Right forelimb (tissue), 1 donor: ENCODE results near the gene EBF3.

ENCODE experiments used
- DNase-seq: peaks from one replicate; pipeline ENCODE4 v3.0.0-alpha.2; 2018

The EBF3 gene, protein sequence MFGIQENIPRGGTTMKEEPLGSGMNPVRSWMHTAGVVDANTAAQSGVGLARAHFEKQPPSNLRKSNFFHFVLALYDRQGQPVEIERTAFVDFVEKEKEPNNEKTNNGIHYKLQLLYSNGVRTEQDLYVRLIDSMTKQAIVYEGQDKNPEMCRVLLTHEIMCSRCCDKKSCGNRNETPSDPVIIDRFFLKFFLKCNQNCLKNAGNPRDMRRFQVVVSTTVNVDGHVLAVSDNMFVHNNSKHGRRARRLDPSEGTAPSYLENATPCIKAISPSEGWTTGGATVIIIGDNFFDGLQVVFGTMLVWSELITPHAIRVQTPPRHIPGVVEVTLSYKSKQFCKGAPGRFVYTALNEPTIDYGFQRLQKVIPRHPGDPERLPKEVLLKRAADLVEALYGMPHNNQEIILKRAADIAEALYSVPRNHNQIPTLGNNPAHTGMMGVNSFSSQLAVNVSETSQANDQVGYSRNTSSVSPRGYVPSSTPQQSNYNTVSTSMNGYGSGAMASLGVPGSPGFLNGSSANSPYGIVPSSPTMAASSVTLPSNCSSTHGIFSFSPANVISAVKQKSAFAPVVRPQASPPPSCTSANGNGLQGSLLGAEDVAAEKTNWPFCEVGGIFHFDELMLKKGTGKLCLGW

DNA sequence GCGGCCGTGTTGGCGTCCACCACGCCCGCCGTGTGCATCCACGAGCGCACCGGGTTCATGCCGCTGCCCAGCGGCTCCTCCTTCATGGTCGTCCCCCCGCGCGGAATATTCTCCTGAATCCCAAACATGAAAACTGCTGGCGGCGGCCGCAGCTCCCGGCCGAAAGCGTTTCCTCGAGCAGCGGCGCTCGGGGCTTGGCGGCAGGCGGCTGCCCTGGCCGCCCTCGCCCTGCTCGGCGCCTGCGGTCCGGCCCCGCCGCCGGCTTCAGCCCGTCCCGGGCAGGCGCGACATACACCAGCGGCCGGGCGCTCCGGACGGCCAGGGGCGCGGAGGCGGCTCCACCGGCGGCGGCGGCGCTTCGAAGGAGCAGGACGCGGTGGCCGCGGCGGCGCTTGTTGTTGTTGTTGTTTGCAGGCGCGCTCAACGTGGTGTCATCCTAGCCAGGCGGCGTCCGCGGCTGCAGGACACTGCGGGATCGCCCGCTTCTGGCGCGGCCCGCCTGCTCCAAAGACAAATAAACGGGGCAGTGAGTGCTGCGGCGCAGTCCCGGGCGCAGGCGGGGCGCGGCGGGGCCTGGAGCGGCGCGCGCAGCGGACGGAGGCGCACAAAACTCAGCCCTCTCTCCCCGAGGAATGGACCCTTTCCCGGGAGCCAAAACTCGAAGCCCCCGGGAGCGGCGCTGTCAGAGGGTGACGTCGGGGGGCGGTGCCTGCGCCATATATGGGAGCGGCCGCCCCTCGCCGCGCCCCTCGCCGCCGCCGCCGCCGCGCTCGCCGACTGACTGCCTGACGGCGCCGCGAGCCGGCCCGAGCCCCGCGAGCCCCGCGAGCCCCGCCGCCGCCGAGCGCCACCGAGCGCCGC is at the start of gene EBF3:
EBF3 (minus strand) TSS at position 634 of the 861 bp plus-strand sequence; CDS start at position 128, 506 bp downstream.
- DNase-seq, result peak; percentile 96

DNA sequence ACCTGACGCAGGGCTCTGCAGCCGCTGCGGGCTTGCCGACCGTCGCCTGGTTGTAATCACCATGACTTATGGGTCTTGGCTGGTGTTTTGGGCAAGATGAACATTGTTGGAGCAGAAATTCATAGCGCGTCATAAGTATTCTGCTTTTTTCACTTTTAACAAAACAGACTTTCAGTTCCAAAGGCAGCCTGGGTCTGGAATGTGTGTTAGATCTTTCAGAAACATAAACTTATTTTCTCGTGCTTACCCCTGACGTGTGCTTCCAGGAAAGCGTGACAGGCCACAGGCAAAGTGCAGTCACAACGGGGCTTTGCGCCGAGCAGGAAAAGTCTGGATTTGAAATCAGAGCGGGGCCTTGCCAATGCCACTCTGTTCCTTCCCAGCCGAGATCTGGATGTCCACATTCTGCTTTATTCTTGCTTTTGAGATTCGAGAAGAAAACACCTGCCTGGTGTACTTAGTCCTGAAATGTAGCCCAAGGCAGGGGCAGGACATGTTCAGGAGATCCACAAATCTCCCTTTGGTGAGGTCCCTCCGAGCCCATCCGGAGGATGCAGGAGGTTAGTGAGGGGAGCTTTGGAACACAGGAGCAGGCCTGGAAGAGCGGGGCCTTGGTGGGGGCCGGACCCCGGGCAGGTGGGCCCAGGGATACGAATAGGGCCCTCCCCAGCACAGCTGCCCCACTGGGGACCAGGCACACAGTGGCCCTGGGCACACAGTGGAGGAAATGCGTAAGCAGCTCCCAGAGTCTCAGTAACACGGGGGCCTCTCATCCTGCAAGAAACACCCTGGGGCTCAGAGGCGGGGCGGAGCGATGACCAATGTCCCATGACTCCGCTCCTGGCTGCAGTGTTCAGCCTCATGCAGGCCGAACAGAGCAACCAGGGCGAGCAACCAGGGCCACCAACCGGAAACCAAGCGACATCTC is 49.5 kb upstream of the EBF3 start:
- peak; percentile 59 for DNase-seq

DNA sequence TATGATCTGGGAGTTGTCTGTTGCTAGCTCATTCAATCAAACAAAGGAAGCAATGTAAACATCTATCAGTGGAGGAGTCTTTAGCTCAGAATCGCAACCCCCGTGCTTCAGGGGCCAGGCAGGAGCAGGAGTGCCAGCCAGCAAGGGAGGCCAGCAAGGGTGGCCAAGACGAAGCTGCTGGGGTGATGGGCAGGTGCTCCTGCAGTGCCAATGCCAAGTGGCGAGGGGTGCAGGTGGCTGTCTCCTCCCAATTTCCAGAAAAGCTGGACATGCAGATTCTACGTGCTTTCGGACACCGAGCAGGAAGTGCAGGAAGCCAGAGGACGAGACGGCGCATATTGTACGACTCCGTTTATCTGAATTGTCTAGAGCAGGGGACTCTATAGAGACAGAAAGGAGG is 48.1 kb upstream of the EBF3 start:
- no peak for DNase-seq

DNA sequence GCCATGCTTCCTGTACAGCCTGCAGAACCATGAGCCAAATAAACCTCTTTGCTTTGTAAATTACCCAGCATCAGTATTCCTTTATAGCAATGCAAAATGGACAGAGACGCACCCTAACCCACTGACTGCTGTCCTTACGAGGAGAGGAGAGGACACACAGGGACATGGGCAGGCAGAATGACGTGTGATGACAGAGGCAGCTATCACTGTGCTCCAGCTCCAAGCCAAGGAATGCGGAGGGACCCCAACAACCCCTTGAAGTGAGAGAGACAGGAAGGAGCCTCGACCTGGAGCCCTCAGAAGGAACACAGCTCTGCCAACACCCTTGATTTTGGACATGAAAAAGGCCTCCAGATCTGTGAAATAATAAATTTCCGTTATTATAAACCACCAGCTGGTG is 46.6 kb upstream of the EBF3 start:
- no peak for DNase-seq

DNA sequence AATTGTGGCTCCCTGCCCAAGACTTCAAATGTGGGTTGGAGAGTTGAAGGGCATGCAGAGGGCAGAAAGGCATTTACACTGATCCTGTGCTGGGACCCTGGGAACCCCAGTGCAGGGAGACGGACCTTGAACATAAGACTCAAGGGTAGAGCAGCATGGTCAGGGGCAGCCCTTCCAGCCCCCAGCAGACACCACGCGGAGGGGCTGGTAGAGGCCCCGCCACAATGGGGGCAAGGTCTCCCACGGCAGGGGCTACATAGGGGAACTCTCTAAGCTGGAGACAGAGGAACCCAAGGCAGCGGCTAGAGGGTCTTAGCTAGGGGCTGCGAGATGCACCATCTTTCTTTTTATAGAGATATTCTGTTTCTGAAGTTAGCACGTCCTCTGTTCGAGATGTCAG is 45.2 kb upstream of the EBF3 start:
- no peak for DNase-seq

DNA sequence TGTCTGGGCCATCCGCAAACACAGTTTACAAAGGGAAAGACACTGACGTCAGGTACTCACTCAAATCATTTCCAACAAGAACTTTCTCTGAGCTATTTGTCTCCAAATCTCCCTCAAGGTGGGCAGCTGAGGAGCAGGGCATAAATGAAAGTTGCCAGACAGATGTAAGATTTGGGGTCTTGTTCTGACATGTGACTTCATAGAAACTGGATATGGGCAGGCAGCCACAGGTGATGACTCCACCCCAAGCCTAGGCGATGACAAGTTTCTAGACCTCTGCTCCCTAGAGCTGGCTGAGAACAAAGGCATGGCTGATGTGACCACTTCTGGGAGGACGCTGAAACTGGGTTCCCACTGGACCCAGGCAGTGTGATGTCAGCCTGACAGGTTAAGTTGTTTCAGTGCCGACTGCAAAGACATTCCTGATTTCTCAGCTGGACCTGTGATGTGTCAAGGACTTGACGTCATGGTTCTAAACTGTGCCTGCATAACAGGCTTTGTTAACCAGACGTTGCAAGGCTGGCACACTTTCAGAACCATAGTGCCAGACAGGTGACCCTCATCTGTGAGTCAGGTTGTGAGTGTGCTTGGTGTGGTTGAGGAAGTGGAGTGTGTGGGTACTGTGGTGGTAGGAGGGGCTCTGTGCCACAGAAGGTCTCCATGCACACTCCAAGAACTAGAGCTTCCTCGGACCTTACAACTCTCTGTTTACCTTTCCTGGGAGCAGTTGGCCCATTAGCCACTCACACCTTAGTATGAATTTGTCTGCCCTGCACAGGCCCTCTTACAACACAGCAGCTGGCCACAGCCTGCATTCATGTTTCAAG is 39.9 kb upstream of the EBF3 start:
- DNase-seq, result no peak

DNA sequence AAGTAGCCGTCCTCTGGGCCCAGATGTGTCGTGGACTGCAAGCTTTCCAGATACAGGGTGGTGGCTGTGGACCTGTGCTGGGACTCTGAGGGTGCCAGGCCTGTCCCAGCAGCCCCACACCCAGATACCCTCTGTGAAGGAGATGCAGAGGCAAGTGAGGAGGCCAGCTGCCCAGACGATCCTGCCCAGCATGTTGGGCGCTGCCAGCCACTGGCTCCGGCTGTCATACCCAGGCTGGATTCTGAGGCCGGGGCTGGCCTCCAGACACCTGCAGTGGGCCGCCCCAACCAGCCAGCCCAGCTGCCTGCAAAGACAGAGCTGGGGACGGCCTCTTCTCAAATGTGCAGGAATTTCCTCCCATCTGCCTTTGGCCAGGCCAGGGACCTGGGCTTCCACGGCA is 39.1 kb upstream of the EBF3 start:
- DNase-seq, result no peak

DNA sequence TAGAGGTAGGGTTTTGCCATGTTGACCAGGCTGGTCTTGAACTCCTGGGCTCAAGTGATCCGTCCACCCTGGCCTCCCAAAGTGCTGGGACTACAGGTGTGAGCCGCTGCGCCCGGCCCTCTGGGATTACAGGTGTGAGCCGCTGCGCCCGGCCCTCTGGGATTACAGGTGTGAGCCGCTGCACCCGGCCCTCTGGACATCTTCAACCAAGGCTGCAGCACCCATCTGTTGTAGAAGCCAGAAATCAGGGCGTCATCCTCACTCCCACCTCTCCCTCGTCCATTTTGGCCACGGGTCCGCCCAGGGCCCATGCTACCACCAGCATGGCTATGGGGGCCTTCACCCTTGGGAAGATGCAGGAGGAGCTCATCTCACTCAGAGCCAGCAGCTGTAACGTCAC is 38.5 kb upstream of the EBF3 start:
- DNase-seq, result no peak

DNA sequence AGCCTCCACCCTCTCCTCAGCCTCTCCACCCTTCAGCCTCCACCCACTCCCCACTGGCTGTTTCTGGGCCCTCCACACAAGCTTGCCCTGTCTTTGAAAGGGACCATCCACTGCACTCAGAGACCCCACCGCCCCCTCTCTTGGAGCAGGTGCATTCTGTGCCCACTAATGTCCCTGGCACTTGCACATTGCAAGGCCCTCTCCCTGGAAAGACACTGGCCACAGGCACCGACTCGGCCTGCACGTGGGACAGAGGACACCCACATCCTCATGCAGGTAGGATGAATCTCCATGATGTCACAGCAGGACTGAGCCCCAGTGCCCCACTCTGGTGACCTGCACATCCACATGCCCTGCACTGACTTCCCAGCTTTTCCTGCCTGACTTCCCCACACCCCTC is 36.8 kb upstream of the EBF3 start:
- DNase-seq, result no peak

DNA sequence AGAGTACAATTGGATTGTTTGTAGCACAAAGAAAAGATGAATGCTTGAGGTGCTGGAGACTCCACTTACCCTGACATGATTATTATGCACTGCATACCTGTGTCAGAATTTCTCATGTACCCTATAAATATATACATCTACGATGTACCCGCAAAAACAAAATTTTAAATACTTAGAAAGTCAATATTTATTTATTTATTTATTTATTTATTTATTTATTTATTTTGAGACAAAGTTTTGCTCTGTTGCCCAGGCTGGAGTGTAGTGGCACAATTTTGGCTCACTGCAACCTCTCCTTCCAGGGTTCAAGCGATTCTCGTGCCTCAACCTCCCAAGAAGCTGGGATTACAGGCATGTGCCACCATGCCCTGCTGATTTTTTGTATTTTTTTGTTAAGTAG is 35.1 kb upstream of the EBF3 start:
- DNase-seq, result no peak

DNA sequence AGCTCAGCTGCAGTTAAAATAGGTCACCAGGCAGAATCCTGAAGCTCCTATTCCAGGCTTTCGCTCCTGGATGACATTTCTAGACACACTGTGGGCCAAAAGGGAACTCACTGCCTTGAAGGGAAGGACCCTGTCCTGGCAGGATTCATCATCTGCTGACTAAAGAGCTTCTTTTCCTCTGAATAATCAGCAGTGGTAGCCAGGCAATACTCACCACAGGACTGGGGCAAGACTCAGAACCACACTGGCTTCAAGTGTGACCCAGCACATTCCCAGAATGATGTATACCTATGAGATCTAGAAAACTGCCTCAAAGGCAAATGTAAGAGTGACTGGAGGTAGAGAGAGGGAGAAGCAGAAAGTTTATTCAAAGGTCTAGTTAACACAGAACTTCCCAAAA is 29.5 kb upstream of the EBF3 start:
- no peak for DNase-seq

DNA sequence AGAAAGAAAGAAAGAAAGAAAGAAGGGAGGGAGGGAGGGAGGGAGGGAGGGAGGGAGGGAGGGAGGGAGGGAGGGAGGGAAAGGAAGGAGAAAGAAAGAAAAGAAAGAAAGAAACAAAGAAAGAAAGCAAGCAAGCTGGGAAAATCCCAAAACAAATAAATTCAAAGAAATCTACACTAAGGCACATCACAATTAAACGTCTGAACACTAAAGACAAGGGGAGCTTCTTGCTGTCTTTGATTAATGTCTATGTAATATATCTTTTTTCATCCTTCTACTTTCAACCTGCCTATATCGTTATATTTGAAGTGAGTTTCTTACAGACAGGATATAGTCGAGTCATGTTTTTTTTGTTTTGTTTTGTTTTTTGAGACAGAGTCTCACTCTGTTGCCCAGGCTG is 28.3 kb upstream of the EBF3 start:
- no peak for DNase-seq

DNA sequence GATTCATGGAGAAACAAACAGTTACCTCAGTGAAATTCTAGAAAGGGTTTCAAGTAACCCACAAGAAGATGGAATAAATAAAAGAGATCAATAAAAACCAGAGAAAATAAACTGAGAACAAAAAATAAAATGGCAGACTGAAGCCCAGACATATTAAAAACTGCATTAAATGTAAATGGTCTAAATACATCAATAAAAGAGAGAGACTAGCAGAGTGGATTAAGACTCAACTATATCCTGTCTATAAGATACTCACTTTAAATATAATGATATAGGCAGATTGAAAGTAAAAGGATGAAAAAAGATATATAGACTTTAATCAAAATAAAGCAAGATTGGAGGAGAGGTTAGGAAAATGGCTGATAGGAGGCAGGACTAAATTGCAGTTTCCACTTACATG is 18.8 kb upstream of the EBF3 start:
- no peak for DNase-seq

DNA sequence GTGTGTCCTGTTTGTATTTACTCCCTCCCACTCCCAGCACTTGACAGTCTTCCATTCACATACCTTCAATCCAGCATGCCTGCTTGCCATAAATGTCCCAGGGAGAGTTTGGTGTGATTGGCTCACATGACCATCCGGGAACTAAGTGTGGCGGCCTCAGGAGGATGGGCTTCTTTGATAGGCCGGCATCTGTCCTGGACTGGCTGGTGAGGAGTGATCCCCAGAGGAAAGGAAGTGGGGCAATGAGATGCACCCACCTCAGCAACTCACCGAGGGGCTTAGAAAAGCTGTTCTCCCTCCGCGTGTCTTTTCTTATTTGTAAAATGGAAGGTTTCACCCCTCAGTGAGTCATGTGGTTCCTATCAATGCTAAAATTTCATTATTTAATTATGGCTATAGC is 14.9 kb upstream of the EBF3 start:
- DNase-seq, result no peak

DNA sequence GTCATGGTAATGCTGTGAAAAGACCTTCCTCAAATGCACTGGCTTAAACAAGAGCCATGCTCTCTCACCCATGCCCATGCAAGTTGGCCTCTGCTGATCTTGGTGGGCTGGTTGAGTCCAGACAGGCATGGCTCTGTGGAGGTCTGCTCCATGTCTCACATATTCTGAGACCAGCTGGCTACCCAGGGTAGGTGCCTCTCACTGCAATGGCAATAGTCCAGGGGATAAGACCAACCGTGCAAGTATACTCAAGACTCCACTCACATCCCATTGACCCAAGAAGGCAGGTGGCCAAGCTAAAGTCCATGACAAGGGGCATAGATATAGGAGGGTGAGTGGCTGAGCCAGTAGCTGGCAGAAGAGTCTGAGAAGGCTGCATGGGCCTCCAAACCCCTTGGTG is 14.2 kb upstream of the EBF3 start:
- DNase-seq, result no peak

DNA sequence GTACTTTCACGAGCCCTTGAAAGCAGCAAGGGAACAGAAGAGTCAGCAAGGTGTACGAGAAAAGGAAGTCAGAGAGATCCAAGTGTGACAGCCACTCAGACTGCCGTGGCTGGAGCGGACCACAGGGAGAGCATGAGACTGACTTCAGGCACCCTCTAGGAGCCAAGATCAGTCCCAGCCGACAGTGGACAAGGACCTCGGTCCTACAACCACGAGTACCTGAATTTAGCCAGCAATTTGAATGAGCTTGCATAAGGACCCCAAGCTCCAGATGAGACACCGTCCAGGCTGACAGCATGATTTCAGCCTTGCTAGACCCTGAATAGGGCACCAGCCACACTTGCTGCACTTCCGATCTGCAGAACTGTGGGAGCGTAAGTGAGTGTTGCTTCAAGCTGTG is 13.7 kb upstream of the EBF3 start:
- no peak for DNase-seq

DNA sequence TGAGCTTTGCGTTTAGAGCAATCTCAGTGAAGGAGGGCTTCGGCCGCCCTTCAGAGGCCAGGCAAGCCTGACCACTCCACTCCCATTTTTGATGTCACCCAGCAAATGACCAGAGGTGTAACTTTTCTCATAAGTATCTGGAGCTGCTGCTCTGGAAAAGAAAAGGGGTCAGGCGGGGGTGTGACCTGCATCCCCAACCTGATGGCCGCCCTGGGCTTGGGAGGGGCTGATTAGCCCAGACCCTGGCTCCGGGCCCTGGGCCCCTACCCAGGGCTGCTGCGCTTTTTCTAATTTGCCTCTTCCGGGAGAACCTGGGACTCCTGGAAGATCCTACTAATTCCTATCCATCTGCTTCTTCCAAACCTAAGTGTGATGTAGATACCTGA is 9.6 kb upstream of the EBF3 start:
- no peak for DNase-seq

DNA sequence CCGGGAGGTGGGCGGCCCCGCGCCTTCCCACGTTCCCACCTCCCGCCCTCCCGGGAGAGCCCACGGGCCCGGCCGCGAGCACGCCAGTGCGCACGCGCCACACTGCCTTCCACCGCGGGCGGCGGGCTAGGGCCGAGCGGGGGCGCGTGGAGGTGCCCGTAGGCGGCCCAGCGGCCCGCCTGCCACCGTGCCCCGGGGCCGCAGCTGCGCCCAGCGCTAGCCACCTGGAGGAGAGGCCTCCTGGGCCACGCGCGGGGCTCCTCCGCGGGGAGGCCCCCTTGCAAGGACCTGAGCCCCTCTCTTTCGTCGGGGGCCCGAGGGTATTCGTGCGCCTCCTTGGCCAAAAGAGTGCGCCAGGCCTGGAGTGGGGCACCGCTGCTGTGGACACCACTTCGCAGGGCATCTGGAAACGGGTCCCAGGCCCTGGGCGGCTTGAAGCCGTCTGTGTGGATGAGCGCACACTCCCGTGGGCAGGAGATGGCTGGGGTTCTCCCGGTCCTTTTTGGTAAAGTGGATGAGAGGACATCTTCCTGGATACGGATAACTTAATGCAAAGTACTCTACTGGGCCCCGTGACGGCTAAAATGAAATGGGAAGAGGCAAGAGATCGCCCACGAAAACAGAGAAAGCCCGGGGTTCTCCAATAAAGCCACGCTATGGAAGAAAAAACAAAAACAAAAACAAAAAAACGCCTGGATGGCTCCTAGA is 9.0 kb upstream of the EBF3 start:
- DNase-seq, result no peak

DNA sequence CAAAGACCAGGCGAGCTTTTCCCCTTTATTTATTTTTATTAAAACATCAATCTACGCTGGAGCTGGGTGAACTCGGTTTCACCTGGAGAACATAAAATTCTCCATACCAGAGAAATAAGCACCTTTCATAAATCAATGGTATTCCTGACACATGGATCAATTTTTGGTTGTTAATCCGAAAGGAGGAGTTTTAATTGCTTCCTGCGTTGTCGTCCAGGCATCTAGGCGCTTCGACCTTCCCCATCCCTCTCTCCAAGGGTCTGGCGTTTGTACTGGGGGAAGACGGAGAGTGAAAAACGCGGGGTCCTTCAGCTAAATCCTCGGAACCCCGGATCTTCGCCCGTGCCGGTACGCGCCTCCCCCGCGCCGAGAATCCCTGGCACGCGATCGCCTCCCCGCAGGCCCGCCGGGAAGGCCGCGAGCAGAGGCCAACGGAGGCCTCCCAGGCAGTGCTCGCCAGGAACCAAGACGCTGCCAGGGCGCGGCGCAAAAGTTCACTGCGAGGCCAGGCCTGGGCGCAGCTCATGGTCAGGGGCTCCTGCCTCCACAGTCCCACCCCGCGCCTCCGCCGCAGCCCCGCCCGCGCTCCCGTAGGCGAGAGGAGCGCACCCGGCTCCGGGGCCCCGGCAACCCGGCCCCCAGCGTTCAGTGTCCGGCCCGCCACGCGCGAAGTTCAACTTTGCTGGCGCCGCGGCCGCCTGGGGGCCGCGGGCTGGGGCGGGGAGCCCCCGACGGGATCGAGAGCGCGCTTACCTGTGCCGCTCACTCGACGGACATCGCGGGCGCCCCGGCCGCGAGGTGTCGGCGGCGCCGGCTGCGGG is 8.3 kb upstream of the EBF3 start:
- DNase-seq, result peak; percentile 82
